HUES64 (cell line): ENCODE results near the gene USP17L12. TPM values are rescaled to one million over a fixed set of nuclear protein-coding genes. Genes with fewer than 3 reads are reported as not detected.
"Not testable (repeated sequence)": the region's sequence is repeated elsewhere in the genome, so short reads cannot be mapped to it uniquely, and the experiment has no call there.

Source experiments
- H3K27ac ChIP-seq: 2 replicates; pipeline ENCODE4 v1.7.0; 2013; ENCODE audit warnings: low read depth, low read length, inconsistent platforms
- H3K27me3 ChIP-seq: 2 replicates; pipeline ENCODE4 v1.6.1; 2013; ENCODE audit warnings: mild to moderate bottlenecking, low read length; ENCODE audit not compliant: insufficient read depth
- H3K36me3 ChIP-seq: 2 replicates; pipeline ENCODE4 v1.6.1; 2013; ENCODE audit warnings: mild to moderate bottlenecking, low read length; ENCODE audit not compliant: insufficient read depth
- H3K4me1 ChIP-seq: 2 replicates; pipeline ENCODE4 v1.6.1; 2013; ENCODE audit warnings: mild to moderate bottlenecking, low read length, moderate library complexity; ENCODE audit not compliant: insufficient read depth
- H3K4me3 ChIP-seq: 2 replicates; pipeline ENCODE4 v1.5.1; 2013; ENCODE audit warnings: mild to moderate bottlenecking, low read length, moderate library complexity
- H3K9ac ChIP-seq: 2 replicates; pipeline ENCODE4 v1.6.1; 2013; ENCODE audit warnings: mild to moderate bottlenecking, low read depth, low read length
- H3K9me3 ChIP-seq: 2 replicates; pipeline ENCODE4 v1.6.1; 2013; ENCODE audit warnings: low read depth, low read length; ENCODE audit not compliant: insufficient read depth
- WGBS: fragments of 150-250, 120-280 bp; methylation state at CpG from one replicate; pipeline ENCODE4 v1.1.7; 2013; ENCODE audit warnings: missing lambda C conversion rate; 5-methylcytosine and 5-hydroxymethylcytosine counted together
- polyA plus RNA-seq, 2 experiments: library from polyadenylated mRNA; stranded (reverse); fragments of 50-300 nt; gene quantifications; one replicate each; pipeline ENCODE4 v1.2.3, GENCODE V29; 2013

Gene USP17L12
- polyA plus RNA-seq (2013, experiment 1 of 2), result not detected
- not detected for polyA plus RNA-seq (2013, experiment 2 of 2)

GRCh38 chr4:9219852-9220251 lies at the start of gene USP17L12:
Gene USP17L12, plus strand, starts transcription at chr4:9220152. Its CDS starts 0 bp downstream, at chr4:9220152.
- H3K9me3 ChIP-seq, H3K4me1 ChIP-seq, H3K9ac ChIP-seq, H3K27me3 ChIP-seq, H3K4me3 ChIP-seq, H3K27ac ChIP-seq, H3K36me3 ChIP-seq: not testable (repeated sequence)
- no CpG with 5 or more reads among the region's 13 CpGs for WGBS

- H3K27ac ChIP-seq, H3K36me3 ChIP-seq, H3K27me3 ChIP-seq, H3K4me3 ChIP-seq, H3K9me3 ChIP-seq, H3K4me1 ChIP-seq, H3K9ac ChIP-seq: not testable (repeated sequence)
- no CpG with 5 or more reads among the region's 13 CpGs for WGBS
Measured at GRCh38 chr4:9210357-9210756, 9.6 kb upstream of the USP17L12 start, which contains the start of gene USP17L10. Gene USP17L10, plus strand, starts transcription at chr4:9210657. Its CDS starts 0 bp downstream, at chr4:9210657.

- H3K27me3 ChIP-seq, H3K27ac ChIP-seq, H3K4me1 ChIP-seq, H3K36me3 ChIP-seq, H3K9ac ChIP-seq, H3K9me3 ChIP-seq, H3K4me3 ChIP-seq: not testable (repeated sequence)
- 90% methylated on average over 5 of the region's 14 CpGs for WGBS
Measured at GRCh38 chr4:9214701-9215100, 5.3 kb upstream of the USP17L12 start.

- WGBS, result no CpG with 5 or more reads among the region's 14 CpGs
- H3K27ac ChIP-seq, H3K9ac ChIP-seq: not testable (repeated sequence)
Measured at GRCh38 chr4:9215105-9215504, 4.8 kb upstream of the USP17L12 start, which contains the start of gene USP17L11. Gene USP17L11, plus strand, starts transcription at chr4:9215405. Its CDS starts 0 bp downstream, at chr4:9215405.

GRCh38 chr4:9224596-9224995 lies 4.6 kb downstream of the USP17L12 start, which contains the start of gene USP17L13:
Gene USP17L13, plus strand, starts transcription at chr4:9224896. Its CDS starts 0 bp downstream, at chr4:9224896.
- not testable (repeated sequence) for H3K4me1 ChIP-seq, H3K27me3 ChIP-seq, H3K36me3 ChIP-seq, H3K4me3 ChIP-seq, H3K27ac ChIP-seq, H3K9me3 ChIP-seq, H3K9ac ChIP-seq
- no CpG with 5 or more reads among the region's 14 CpGs for WGBS

More at GRCh38 chr4:9215105-9215504, 4.8 kb upstream of the USP17L12 start, which contains the start of gene USP17L11:
- not testable (repeated sequence) for H3K4me1 ChIP-seq, H3K9me3 ChIP-seq, H3K4me3 ChIP-seq, H3K27me3 ChIP-seq, H3K36me3 ChIP-seq

- not testable (repeated sequence) for H3K9me3 ChIP-seq, H3K4me1 ChIP-seq, H3K9ac ChIP-seq, H3K36me3 ChIP-seq, H3K27ac ChIP-seq, H3K4me3 ChIP-seq, H3K27me3 ChIP-seq
- WGBS, result 92% methylated on average over 4 of the region's 8 CpGs
Measured at GRCh38 chr4:9230249-9230648, 10.3 kb downstream of the USP17L12 start.

GRCh38 chr4:9234085-9234484 lies 14.1 kb downstream of the USP17L12 start, which contains the start of gene USP17L15:
Gene USP17L15, plus strand, starts transcription at chr4:9234385. Its CDS starts 0 bp downstream, at chr4:9234385.
- not testable (repeated sequence) for H3K27ac ChIP-seq, H3K4me1 ChIP-seq, H3K36me3 ChIP-seq, H3K9me3 ChIP-seq, H3K4me3 ChIP-seq, H3K27me3 ChIP-seq, H3K9ac ChIP-seq
- no CpG with 5 or more reads among the region's 15 CpGs for WGBS

- not testable (repeated sequence) for H3K9me3 ChIP-seq, H3K9ac ChIP-seq, H3K36me3 ChIP-seq, H3K4me3 ChIP-seq, H3K27me3 ChIP-seq, H3K27ac ChIP-seq, H3K4me1 ChIP-seq
- no CpG with 5 or more reads among the region's 12 CpGs for whole genome bisulfite sequencing
Measured at GRCh38 chr4:9238461-9238860, 18.5 kb downstream of the USP17L12 start.

- H3K36me3 ChIP-seq, H3K27me3 ChIP-seq, H3K4me1 ChIP-seq, H3K9ac ChIP-seq, H3K4me3 ChIP-seq, H3K27ac ChIP-seq, H3K9me3 ChIP-seq: not testable (repeated sequence)
- no CpG with 5 or more reads among the region's 14 CpGs for WGBS
Measured at GRCh38 chr4:9243579-9243978, 23.6 kb downstream of the USP17L12 start, which contains the start of gene USP17L17. Gene USP17L17, plus strand, starts transcription at chr4:9243879. Its CDS starts 0 bp downstream, at chr4:9243879.

- H3K4me1 ChIP-seq, H3K36me3 ChIP-seq, H3K27me3 ChIP-seq, H3K9me3 ChIP-seq, H3K9ac ChIP-seq, H3K27ac ChIP-seq, H3K4me3 ChIP-seq: not testable (repeated sequence)
- WGBS, result 79% methylated on average over 9 of the region's 26 CpGs
Measured at GRCh38 chr4:9247953-9248680, 28.2 kb downstream of the USP17L12 start, which contains the start of gene USP17L18. Gene USP17L18, plus strand, starts transcription at chr4:9248630. Its CDS starts 0 bp downstream, at chr4:9248630.

GRCh38 chr4:9253078-9253477 lies 33.1 kb downstream of the USP17L12 start, which contains the start of gene USP17L19:
Gene USP17L19, plus strand, starts transcription at chr4:9253378. Its CDS starts 0 bp downstream, at chr4:9253378.
- H3K27ac ChIP-seq, H3K4me1 ChIP-seq, H3K36me3 ChIP-seq, H3K27me3 ChIP-seq, H3K9me3 ChIP-seq, H3K4me3 ChIP-seq, H3K9ac ChIP-seq: not testable (repeated sequence)
- no CpG with 5 or more reads among the region's 13 CpGs for WGBS
